Neural progenitor cell (in vitro differentiated cells): ENCODE results near the gene ZNG1A. TPM values are rescaled to one million over a fixed set of nuclear protein-coding genes. Genes with fewer than 3 reads are reported as not detected.
"Not testable (repeated sequence)": the region's sequence is repeated elsewhere in the genome, so short reads cannot be mapped to it uniquely, and the experiment has no call there.

Experiments
- DNase-seq: peaks from one replicate; pipeline ENCODE4 v3.0.0-alpha.2; 2016; ENCODE audit warnings: low spot score
- H2AFZ ChIP-seq: fragments of 200-600 bp; sonication (generic); replicated peaks from 2 replicates; pipeline ENCODE4 v1.6.1; 2016; ENCODE audit warnings: antibody characterized with exemption
- H3F3A ChIP-seq: fragments of 200-600 bp; sonication (generic); 2 replicates; pipeline ENCODE4 v1.6.1; 2016; ENCODE audit warnings: antibody characterized with exemption, low read depth
- H3K27ac ChIP-seq: fragments of 200-600 bp; sonication (generic); 2 replicates; pipeline ENCODE4 v1.5.1; 2016; ENCODE audit warnings: mild to moderate bottlenecking
- H3K27me3 ChIP-seq: fragments of 200-600 bp; sonication (generic); 2 replicates; pipeline ENCODE4 v1.6.1; 2016; ENCODE audit warnings: mild to moderate bottlenecking, moderate library complexity
- H3K36me3 ChIP-seq: fragments of 200-600 bp; sonication (generic); 2 replicates; pipeline ENCODE4 v1.5.1; 2016
- H3K4me1 ChIP-seq: fragments of 200-600 bp; sonication (generic); 2 replicates; pipeline ENCODE4 v1.6.1; 2016; ENCODE audit warnings: mixed run types
- H3K4me2 ChIP-seq: fragments of 200-600 bp; sonication (generic); 2 replicates; pipeline ENCODE4 v1.6.1; 2016
- H3K4me3 ChIP-seq: fragments of 200-600 bp; sonication (generic); 2 replicates; pipeline ENCODE4 v1.5.1; 2016
- H3K79me2 ChIP-seq: fragments of 200-600 bp; sonication (generic); 2 replicates; pipeline ENCODE4 v1.6.1; 2016; ENCODE audit warnings: low read depth
- H3K9ac ChIP-seq: fragments of 200-600 bp; sonication (generic); 2 replicates; pipeline ENCODE4 v1.6.1; 2016
- H3K9me3 ChIP-seq: fragments of 200-600 bp; sonication (generic); 2 replicates; pipeline ENCODE4 v1.5.1; 2016; ENCODE audit warnings: low read depth
- H4K20me1 ChIP-seq: fragments of 200-600 bp; sonication (generic); 2 replicates; pipeline ENCODE4 v1.6.1; 2016; ENCODE audit warnings: low read depth
- H3K27ac Mint-ChIP-seq: 3 replicates; pipeline ENCODE4 v1.8.0; 2021; ENCODE audit warnings: mixed read lengths
- H3K27me3 Mint-ChIP-seq: 2 replicates; pipeline ENCODE4 v1.8.0; 2022; ENCODE audit warnings: low read depth, mild to moderate bottlenecking, inconsistent platforms, moderate library complexity, mixed read lengths; ENCODE audit not compliant: insufficient read depth
- H3K36me3 Mint-ChIP-seq: 3 replicates; pipeline ENCODE4 v1.8.0; 2021; ENCODE audit warnings: mixed read lengths
- H3K4me1 Mint-ChIP-seq: 3 replicates; pipeline ENCODE4 v1.8.0; 2021; ENCODE audit warnings: mixed read lengths
- H3K4me3 Mint-ChIP-seq: 3 replicates; pipeline ENCODE4 v1.8.0; 2021; ENCODE audit warnings: mild to moderate bottlenecking, moderate library complexity, mixed read lengths
- H3K9me3 Mint-ChIP-seq: 3 replicates; pipeline ENCODE4 v1.8.0; 2020; ENCODE audit warnings: mixed read lengths
- EZH2 ChIP-seq: fragments of 200-600 bp; sonication (generic); IDR thresholded peaks from 2 replicates; pipeline ENCODE4 v1.6.1; 2017; ENCODE audit warnings: antibody characterized with exemption, mild to moderate bottlenecking, moderate library complexity
- EZH2phosphoT487 ChIP-seq: fragments of 200-600 bp; sonication (generic); IDR thresholded peaks from 2 replicates; pipeline ENCODE4 v1.6.1; 2017; ENCODE audit warnings: antibody characterized with exemption
- total RNA-seq: library from RNA; depleted of rRNA; stranded (reverse); fragments of >200 nt; gene quantifications from 2 replicates; pipeline ENCODE4 v1.2.3, GENCODE V29; 2015; ENCODE audit warnings: low replicate concordance

The ZNG1A gene
- total RNA-seq, 1 donor from 2014 or later: 45.8 TPM

DNA sequence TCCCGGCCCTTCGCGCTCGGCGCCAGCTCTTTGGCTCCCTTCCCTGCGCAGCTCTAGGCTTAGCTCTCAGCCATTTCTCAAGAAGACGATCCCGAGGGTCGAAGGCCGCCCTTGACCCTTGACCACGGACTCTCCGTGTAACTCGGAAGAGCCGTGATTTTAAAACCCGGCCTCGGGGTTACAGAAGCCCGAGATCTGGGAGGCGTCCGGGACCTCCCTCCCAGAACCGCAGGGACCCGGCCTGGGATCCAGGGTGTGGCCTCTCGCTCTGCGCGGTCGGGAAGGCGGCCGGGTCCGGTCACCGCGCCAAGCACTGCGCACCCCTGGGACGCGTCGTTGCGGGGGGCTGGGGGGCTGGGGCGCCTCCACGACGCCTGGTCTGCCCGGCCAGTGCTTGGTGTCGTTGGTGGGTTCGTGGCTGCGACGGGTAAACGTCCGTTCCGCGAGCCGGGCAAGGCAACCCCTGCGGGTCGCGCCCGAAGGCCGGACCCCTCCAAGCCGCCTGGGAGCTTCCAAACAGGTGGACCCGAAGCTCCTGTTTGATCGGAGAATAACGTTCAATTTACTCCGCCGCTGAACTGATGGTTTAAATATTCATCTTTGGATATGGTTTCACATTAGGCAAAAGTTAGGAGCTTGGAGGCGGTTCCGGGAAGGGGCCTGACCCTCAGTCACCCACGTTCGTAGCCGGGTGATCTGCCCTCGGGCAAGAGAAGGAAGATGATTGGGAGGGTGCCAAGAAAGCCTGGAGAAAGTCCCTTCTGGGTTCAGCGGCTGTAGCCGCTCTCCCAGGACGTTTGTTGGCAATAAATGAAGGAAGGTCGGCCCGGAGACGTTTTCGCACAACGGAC is 64.4 kb downstream of the ZNG1A start:
- Mint-ChIP-seq H3K4me1 (peaks cover 12% of the 10 kb centered on the region), H3K27me3 (peaks cover 51% of the 10 kb centered on the region), H3K4me3 (peak overlapping the region; percentile 82)
- H3K9ac ChIP-seq, H3K4me1 ChIP-seq, H3K27ac Mint-ChIP-seq, H3F3A ChIP-seq, H3K9me3 Mint-ChIP-seq, H3K36me3 ChIP-seq, H3K9me3 ChIP-seq, H3K79me2 ChIP-seq, H3K27ac ChIP-seq, H3K36me3 Mint-ChIP-seq: not testable (repeated sequence)
- DNase-seq: peak; percentile 15
- peak overlapping the region; percentile 89 for H3K4me2 ChIP-seq
- peaks cover 43% of the 10 kb centered on the region for H4K20me1 ChIP-seq
- peaks cover 94% of the 10 kb centered on the region for H3K27me3 ChIP-seq
- peak; percentile 56 for TF ChIP-seq EZH2
- peak; percentile 38 for TF ChIP-seq EZH2phosphoT487
- peak overlapping the region; percentile 97 for H2AFZ ChIP-seq
- H3K4me3 ChIP-seq: peak overlapping the region; percentile 45

- H3K9me3 Mint-ChIP-seq, H3K27ac Mint-ChIP-seq, H3K79me2 ChIP-seq, H3K36me3 Mint-ChIP-seq, H3F3A ChIP-seq, H3K4me1 ChIP-seq, H3K27ac ChIP-seq, H3K9me3 ChIP-seq, H3K36me3 ChIP-seq, H3K9ac ChIP-seq: not testable (repeated sequence)
- H3K4me1 Mint-ChIP-seq: peaks cover 10% of the 10 kb centered on the region
- TF ChIP-seq EZH2 (peak; percentile 100), EZH2phosphoT487 (peak; percentile 100)
- peaks cover 100% of the 10 kb centered on the region for H3K27me3 ChIP-seq
- peak overlapping the region; percentile 89 for H3K4me2 ChIP-seq
- peak; percentile 80 for DNase-seq
- peak overlapping the region; percentile 45 for H3K4me3 ChIP-seq
- peak overlapping the region; percentile 82 for H3K4me3 Mint-ChIP-seq
- H4K20me1 ChIP-seq: peaks cover 43% of the 10 kb centered on the region
- peaks cover 55% of the 10 kb centered on the region for H3K27me3 Mint-ChIP-seq
- H2AFZ ChIP-seq: peak overlapping the region; percentile 97
Measured at GRCh38 chr9:113468-114266, 65.2 kb downstream of the ZNG1A start.

DNA sequence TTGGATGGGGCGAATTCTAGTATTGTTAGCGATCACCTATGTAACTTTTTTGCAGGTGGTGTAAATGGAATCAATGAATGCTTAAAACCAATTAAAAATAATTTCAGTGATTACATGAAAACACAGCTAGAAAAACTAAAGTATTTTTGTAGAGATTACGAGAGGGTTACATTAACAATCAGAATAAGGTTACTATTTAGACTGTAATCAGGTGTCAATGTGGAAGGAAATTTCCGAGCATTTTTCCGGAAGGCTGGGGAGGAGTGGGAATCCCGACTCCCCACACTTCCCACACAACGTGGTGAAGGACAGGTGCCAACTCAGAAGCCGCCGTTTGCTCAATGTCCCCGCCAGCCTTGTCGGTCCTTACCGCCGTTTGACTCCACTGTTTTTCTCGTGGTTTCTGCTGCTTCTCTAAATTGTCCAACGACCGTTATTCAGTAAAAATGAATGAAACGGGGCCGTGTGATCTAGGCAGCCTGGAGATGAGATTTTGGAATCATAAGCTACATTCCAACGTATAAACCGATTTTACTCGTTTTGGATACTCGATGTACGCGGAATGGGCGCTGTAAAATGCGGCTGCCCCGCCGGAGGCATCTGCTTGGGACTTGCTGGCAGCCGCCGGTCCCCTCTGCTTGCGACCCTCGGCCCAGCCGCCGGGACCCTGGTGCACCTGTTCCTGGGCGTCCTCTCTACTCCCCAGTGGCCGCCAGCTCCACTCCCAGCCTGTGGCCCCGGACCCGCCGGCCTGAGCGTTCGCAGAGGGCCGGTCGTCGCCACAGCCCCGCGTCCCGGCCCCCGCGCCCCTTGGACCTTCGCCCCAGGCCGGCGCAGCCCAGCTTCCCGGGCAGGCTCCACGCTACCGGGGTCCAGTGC is 66.0 kb downstream of the ZNG1A start:
- not testable (repeated sequence) for H3K79me2 ChIP-seq, H3K4me1 Mint-ChIP-seq, H3K36me3 ChIP-seq, H3K27ac Mint-ChIP-seq, H3K9me3 ChIP-seq, H3K27ac ChIP-seq, H3K9ac ChIP-seq, H3F3A ChIP-seq, H3K36me3 Mint-ChIP-seq, H3K9me3 Mint-ChIP-seq, H3K4me1 ChIP-seq
- H3K4me2 ChIP-seq: peak overlapping the region; percentile 89
- DNase-seq: peak; percentile 28
- H3K4me3 ChIP-seq: peak overlapping the region; percentile 45
- peak overlapping the region; percentile 97 for H2AFZ ChIP-seq
- peaks cover 100% of the 10 kb centered on the region for H3K27me3 ChIP-seq
- peaks cover 41% of the 10 kb centered on the region for H4K20me1 ChIP-seq
- Mint-ChIP-seq H3K4me3 (peak overlapping the region; percentile 59), H3K27me3 (peaks cover 55% of the 10 kb centered on the region)

DNA sequence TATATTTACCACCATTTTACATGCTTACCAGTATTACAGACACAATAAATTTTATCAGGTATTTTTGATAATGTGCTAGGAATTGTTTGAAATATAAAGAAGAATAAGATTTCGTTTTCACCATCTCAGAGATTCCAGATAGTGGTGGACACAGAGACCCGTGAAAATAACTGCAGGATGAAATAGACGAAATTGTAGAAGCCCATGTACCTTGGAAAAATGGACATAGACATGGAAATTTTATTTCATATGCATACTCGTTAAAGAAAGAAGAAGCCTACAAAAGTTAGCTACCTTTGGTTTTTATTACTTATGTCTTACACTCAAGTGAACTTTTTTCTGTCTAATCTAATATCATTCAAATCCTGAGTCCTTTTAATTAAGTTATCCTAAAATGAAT is 68.2 kb downstream of the ZNG1A start:
- Histone ChIP-seq H3K27me3 (peaks cover 98% of the 10 kb centered on the region), H4K20me1 (peaks cover 27% of the 10 kb centered on the region)
- H3K36me3 ChIP-seq, H3K4me3 ChIP-seq, H3K79me2 ChIP-seq, H3K4me3 Mint-ChIP-seq, H3K36me3 Mint-ChIP-seq, DNase-seq, H3F3A ChIP-seq, H3K4me1 Mint-ChIP-seq, H3K4me2 ChIP-seq, H3K9me3 ChIP-seq, H3K9me3 Mint-ChIP-seq, H3K27ac Mint-ChIP-seq, H3K4me1 ChIP-seq, H2AFZ ChIP-seq, H3K9ac ChIP-seq, H3K27ac ChIP-seq: not testable (repeated sequence)
- H3K27me3 Mint-ChIP-seq: peaks cover 52% of the 10 kb centered on the region
